H9 (cell line): ENCODE measurements around the gene KLF13. TPM values are rescaled to one million over a fixed set of nuclear protein-coding genes. Genes with fewer than 3 reads are reported as not detected.

Experiments
- DNase-seq: peaks from one replicate; pipeline ENCODE4 v3.0.0-alpha.2; 2017
- H2AFZ ChIP-seq: one replicate; pipeline ENCODE4 v1.6.1; 2013; ENCODE audit warnings: mild to moderate bottlenecking, low read length, control low read depth, moderate library complexity
- H2AK5ac ChIP-seq: 2 replicates; pipeline ENCODE4 v1.6.1; 2013; ENCODE audit warnings: low read length, control low read depth, mixed read lengths; ENCODE audit not compliant: insufficient read length
- H2BK120ac ChIP-seq: one replicate; pipeline ENCODE4 v1.6.1; 2013; ENCODE audit warnings: low read depth, mild to moderate bottlenecking, low read length, control low read depth, inconsistent platforms; ENCODE audit not compliant: poor library complexity, severe bottlenecking
- H2BK12ac ChIP-seq: 2 replicates; pipeline ENCODE4 v1.6.1; 2013; ENCODE audit warnings: low read length, control low read depth, mixed read lengths, low read depth; ENCODE audit not compliant: insufficient read length
- H2BK15ac ChIP-seq: 2 replicates; pipeline ENCODE4 v1.6.1; 2013; ENCODE audit warnings: low read depth, low read length, control low read depth
- H2BK20ac ChIP-seq: one replicate; pipeline ENCODE4 v1.6.1; 2013; ENCODE audit warnings: low read depth, mild to moderate bottlenecking, low read length, control low read depth, inconsistent platforms; ENCODE audit not compliant: poor library complexity, severe bottlenecking
- H2BK5ac ChIP-seq: 2 replicates; pipeline ENCODE4 v1.6.1; 2013; ENCODE audit warnings: low read length, control low read depth, mixed read lengths; ENCODE audit not compliant: insufficient read length
- H3K14ac ChIP-seq: 2 replicates; pipeline ENCODE4 v1.6.1; 2013; ENCODE audit warnings: low read length, control low read depth; ENCODE audit not compliant: insufficient read depth
- H3K18ac ChIP-seq: 2 replicates; pipeline ENCODE4 v1.6.1; 2013; ENCODE audit warnings: low read depth, mild to moderate bottlenecking, mixed read lengths, low read length, control low read depth; ENCODE audit not compliant: insufficient read length
- H3K23ac ChIP-seq: 2 replicates; pipeline ENCODE4 v1.6.1; 2013; ENCODE audit warnings: low read length, control low read depth, mixed read lengths, low read depth; ENCODE audit not compliant: insufficient read length
- H3K23me2 ChIP-seq: 2 replicates; pipeline ENCODE4 v1.6.1; 2013; ENCODE audit warnings: low read depth, mild to moderate bottlenecking, mixed read lengths, low read length, control low read depth; ENCODE audit not compliant: insufficient read length, poor library complexity, severe bottlenecking
- H3K27ac ChIP-seq: 2 replicates; pipeline ENCODE4 v1.5.1; 2013; ENCODE audit warnings: low read length, control low read depth, mixed read lengths, low read depth; ENCODE audit not compliant: insufficient read length
- H3K27me3 ChIP-seq: 2 replicates; pipeline ENCODE4 v1.6.1; 2013; ENCODE audit warnings: low read length, control low read depth, inconsistent platforms; ENCODE audit not compliant: insufficient read depth
- H3K4ac ChIP-seq: 2 replicates; pipeline ENCODE4 v1.6.1; 2013; ENCODE audit warnings: low read depth, mild to moderate bottlenecking, control low read depth, inconsistent platforms, low read length, moderate library complexity
- H3K4me1 ChIP-seq: 2 replicates; pipeline ENCODE4 v1.6.1; 2013; ENCODE audit warnings: low read length, control low read depth, inconsistent platforms; ENCODE audit not compliant: insufficient read depth
- H3K4me2 ChIP-seq: 2 replicates; pipeline ENCODE4 v1.6.1; 2013; ENCODE audit warnings: low read length, control low read depth, mixed read lengths; ENCODE audit not compliant: insufficient read length, insufficient read depth
- H3K56ac ChIP-seq: 2 replicates; pipeline ENCODE4 v1.6.1; 2013; ENCODE audit warnings: low read depth, mild to moderate bottlenecking, mixed read lengths, low read length, control low read depth; ENCODE audit not compliant: insufficient read length
- H3K79me1 ChIP-seq: 2 replicates; pipeline ENCODE4 v1.6.1; 2013; ENCODE audit warnings: low read depth, mild to moderate bottlenecking, moderate library complexity, low read length, control low read depth, inconsistent platforms; ENCODE audit not compliant: insufficient read depth, poor library complexity, severe bottlenecking
- H3K79me2 ChIP-seq: 2 replicates; pipeline ENCODE4 v1.6.1; 2013; ENCODE audit warnings: low read length, control low read depth, inconsistent platforms; ENCODE audit not compliant: insufficient read depth
- H3K9ac ChIP-seq: 2 replicates; pipeline ENCODE4 v1.6.1; 2013; ENCODE audit warnings: low read length, control low read depth, mixed read lengths; ENCODE audit not compliant: insufficient read length; ENCODE audit errors: extremely low read depth
- H3K9me3 ChIP-seq: one replicate; pipeline ENCODE4 v1.6.1; 2013; ENCODE audit warnings: low read depth, low read length, inconsistent platforms; ENCODE audit not compliant: control insufficient read depth
- H3T11ph ChIP-seq: one replicate; pipeline ENCODE4 v1.6.1; 2013; ENCODE audit warnings: mild to moderate bottlenecking, low read length, control low read depth, inconsistent platforms
- H4K20me1 ChIP-seq: one replicate; pipeline ENCODE4 v1.6.1; 2013; ENCODE audit not compliant: control insufficient read depth, insufficient read length, insufficient read depth
- H4K5ac ChIP-seq: 2 replicates; pipeline ENCODE4 v1.6.1; 2013; ENCODE audit warnings: low read depth, mild to moderate bottlenecking, mixed read lengths, low read length, control low read depth; ENCODE audit not compliant: insufficient read length
- H4K8ac ChIP-seq: replicated peaks from 2 replicates; pipeline ENCODE4 v1.6.1; 2013; ENCODE audit warnings: low read length, control low read depth, mixed read lengths, low read depth; ENCODE audit not compliant: insufficient read length
- H4K91ac ChIP-seq: 2 replicates; pipeline ENCODE4 v1.6.1; 2013; ENCODE audit warnings: low read depth, mild to moderate bottlenecking, moderate library complexity, mixed read lengths, low read length, control low read depth; ENCODE audit not compliant: insufficient read length
- H3K27ac Mint-ChIP-seq, 3 experiments: 2 replicates in 2 of 3; 3 replicates in 1 of 3; pipeline ENCODE4 v1.8.0; 2020 to 2021; ENCODE audit warnings: mixed read lengths in 3 of 3, mild to moderate bottlenecking in 1 of 3, moderate library complexity in 1 of 3
- H3K27me3 Mint-ChIP-seq: 2 replicates; pipeline ENCODE4 v1.8.0; 2021; ENCODE audit warnings: low read depth, mild to moderate bottlenecking, moderate library complexity, mixed read lengths
- H3K36me3 Mint-ChIP-seq, 3 experiments: 2 replicates in 2 of 3; 3 replicates in 1 of 3; pipeline ENCODE4 v1.8.0; 2020 to 2021; ENCODE audit warnings: low read depth in 3 of 3, mixed read lengths in 3 of 3; ENCODE audit not compliant: insufficient read depth in 1 of 3
- H3K4me1 Mint-ChIP-seq, 2 experiments: 2 replicates each; pipeline ENCODE4 v1.8.0; 2020; ENCODE audit warnings: mixed read lengths in 2 of 2
- H3K4me3 Mint-ChIP-seq, 2 experiments: 2 replicates in 1 of 2; 3 replicates in 1 of 2; pipeline ENCODE4 v1.8.0; 2020 to 2021; ENCODE audit warnings: mild to moderate bottlenecking in 2 of 2, mixed read lengths in 2 of 2, moderate library complexity in 1 of 2
- H3K9me3 Mint-ChIP-seq, 2 experiments: 2 replicates in 1 of 2; 3 replicates in 1 of 2; pipeline ENCODE4 v1.8.0; 2020; ENCODE audit warnings: mild to moderate bottlenecking in 2 of 2, mixed read lengths in 2 of 2, moderate library complexity in 1 of 2
- WGBS: extraction: QIAGEN DNeasy Blood & Tissue Kit; methylation state at CpG from one replicate; pipeline ENCODE4 v1.1.7; 2013; ENCODE audit warnings: missing lambda C conversion rate, low lambda C conversion rate, mixed read lengths; ENCODE audit not compliant: insufficient read length; ENCODE audit errors: extremely low coverage; 5-methylcytosine and 5-hydroxymethylcytosine counted together
- total RNA-seq: library from RNA; stranded (reverse); gene quantifications from 2 replicates; pipeline ENCODE4 v1.2.1, GENCODE V29; 2021
- TF ChIP-seq, protein P1 (sequence below): fragments of 200-600 bp; sonication (generic); conservative IDR thresholded peaks from 3 replicates; pipeline ENCODE4 v1.8.0; 2021; ENCODE audit warnings: antibody characterized with exemption, mild to moderate bottlenecking

Gene KLF13
- total RNA-seq, 1 experiment from 2014 or later: 33.4 TPM

DNA sequence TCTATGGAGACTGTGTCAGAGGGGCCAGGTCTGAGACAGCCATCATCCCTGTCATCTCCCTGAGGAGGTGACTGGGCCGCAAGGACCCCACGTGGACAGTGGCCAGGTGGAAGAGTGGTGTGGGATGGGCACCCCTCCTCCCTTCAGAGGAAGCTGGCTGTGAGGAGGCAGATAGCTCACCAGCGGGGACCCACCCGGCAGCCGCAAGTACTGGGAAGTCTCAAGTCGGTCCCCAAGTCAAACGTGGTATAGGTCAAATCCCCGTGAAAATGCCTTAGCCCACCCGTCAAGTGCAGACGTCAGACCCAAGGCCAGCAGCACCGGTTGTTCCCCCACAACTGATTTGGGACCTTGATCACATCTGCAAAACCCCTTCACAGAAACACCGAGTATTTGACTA, 12.3 kb upstream of the KLF13 start:
- Histone ChIP-seq H3T11ph (no peak overlapping the region), H3K4me2 (no peak overlapping the region), H3K23ac (no peak overlapping the region), H4K91ac (no peak overlapping the region), H3K56ac (no peak overlapping the region), H3K27ac (no peak overlapping the region), H2AFZ (no peak overlapping the region), H3K4me1 (no peaks in the 10 kb centered on the region), H2BK5ac (no peak overlapping the region), H4K5ac (no peak overlapping the region), H2BK15ac (no peak overlapping the region), H4K20me1 (no peaks in the 10 kb centered on the region), H3K79me1 (no peaks in the 10 kb centered on the region), H2BK12ac (no peak overlapping the region), H3K18ac (no peak overlapping the region), H3K9ac (no peak overlapping the region), H2AK5ac (no peak overlapping the region), H2BK20ac (no peak overlapping the region), H3K79me2 (no peaks in the 10 kb centered on the region), H4K8ac (no peak overlapping the region), H3K4ac (no peak overlapping the region), H3K27me3 (no peaks in the 10 kb centered on the region), H3K23me2 (no peaks in the 10 kb centered on the region), H3K9me3 (peaks cover 4% of the 10 kb centered on the region), H2BK120ac (no peak overlapping the region), H3K14ac (no peak overlapping the region)
- Mint-ChIP-seq H3K4me1 (peaks cover 20 to 23% of the 10 kb centered on the region in 2 experiments), H3K9me3 (peaks cover 0 to 3% of the 10 kb centered on the region in 2 experiments; a peak in 3 of 5 replicates), H3K27me3 (peaks cover 14% of the 10 kb centered on the region), H3K36me3 (peaks cover 0 to 2% (median 0%) of the 10 kb centered on the region in 3 experiments; a peak in 1 of 7 replicates), H3K27ac (no peak overlapping the region; a peak in 1 of 7 replicates), H3K4me3 (no peak overlapping the region)
- no peak for DNase-seq
- WGBS: no CpG with 5 or more reads among the region's 12 CpGs
- TF ChIP-seq, protein P1, sequence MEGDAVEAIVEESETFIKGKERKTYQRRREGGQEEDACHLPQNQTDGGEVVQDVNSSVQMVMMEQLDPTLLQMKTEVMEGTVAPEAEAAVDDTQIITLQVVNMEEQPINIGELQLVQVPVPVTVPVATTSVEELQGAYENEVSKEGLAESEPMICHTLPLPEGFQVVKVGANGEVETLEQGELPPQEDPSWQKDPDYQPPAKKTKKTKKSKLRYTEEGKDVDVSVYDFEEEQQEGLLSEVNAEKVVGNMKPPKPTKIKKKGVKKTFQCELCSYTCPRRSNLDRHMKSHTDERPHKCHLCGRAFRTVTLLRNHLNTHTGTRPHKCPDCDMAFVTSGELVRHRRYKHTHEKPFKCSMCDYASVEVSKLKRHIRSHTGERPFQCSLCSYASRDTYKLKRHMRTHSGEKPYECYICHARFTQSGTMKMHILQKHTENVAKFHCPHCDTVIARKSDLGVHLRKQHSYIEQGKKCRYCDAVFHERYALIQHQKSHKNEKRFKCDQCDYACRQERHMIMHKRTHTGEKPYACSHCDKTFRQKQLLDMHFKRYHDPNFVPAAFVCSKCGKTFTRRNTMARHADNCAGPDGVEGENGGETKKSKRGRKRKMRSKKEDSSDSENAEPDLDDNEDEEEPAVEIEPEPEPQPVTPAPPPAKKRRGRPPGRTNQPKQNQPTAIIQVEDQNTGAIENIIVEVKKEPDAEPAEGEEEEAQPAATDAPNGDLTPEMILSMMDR: no peak
